GM21423 (cell line): ENCODE measurements around the gene LRP3.
"Not testable (repeated sequence)": the region's sequence is repeated elsewhere in the genome, so short reads cannot be mapped to it uniquely, and the experiment has no call there.

Experiments
- ATAC-seq: cut with Tn5 transposase; IDR thresholded peaks from one replicate; pipeline ENCODE4 v1.9.1; 2021; ENCODE audit warnings: mild to moderate bottlenecking, moderate library complexity; ENCODE audit not compliant: unreplicated experiment

The LRP3 gene

GRCh38 chr19:33193865-33194362 lies at the start of gene LRP3:
LRP3 (plus strand) TSS chr19:33194330; CDS start chr19:33194786, 456 bp downstream.
- ATAC-seq, result no peak

DNA sequence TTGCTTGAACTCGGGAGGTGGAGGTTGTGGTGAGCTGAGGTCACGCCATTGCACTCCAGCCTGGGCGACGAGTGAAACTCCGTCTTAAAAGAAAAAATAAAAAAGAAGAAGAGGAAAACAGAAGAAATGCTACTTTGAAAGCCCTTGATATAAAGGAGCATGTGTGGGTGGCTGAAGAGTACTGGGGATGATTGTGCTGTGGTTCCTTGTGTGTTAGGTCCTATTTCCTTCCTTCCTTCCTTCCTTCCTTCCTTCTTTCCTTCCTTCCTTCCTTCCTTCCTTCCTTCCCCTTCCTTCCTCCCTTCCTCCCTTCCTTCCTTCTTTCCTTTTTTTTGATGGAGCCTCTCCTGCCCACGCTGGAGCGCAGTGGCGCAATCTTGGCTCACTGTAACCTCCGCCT lies 47.9 kb upstream of the LRP3 start:
- no peak for ATAC-seq

- ATAC-seq, result no peak
Measured at GRCh38 chr19:33147538-33147937, 46.6 kb upstream of the LRP3 start.

DNA sequence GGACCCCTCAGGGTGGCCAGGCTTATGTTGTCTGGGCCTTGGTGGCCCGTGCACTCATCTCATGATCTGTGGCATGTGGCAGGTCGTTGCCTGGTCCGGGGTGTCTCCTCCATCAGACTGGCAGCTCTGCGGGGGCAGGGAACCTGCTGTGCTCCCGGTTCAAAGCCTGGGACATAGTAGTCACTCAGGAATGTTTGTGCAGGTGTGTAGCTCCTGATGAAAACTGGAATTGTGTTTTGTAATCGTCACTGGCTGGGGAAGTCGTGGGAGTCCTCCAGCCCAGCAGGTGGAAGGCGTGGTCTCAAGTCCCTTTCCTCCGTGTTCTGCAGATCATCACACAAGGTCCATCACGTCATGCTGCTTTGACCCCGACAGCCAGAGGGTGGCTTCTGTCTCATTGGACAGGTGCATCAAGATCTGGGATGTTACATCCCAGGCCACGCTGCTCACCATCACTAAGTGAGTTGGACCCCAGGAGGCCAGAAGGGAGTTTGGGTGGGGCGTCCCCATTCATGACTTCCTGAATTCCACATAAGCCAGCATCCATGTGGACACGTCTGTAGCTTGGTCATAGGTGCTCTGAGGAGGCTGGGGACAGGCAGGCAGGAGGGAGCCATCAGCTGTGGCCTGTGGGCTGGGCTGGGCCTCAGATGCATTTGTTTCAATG lies 43.1 kb upstream of the LRP3 start:
- ATAC-seq, result no peak

- no peak for ATAC-seq
Measured at GRCh38 chr19:33152176-33152575, 42.0 kb upstream of the LRP3 start.

DNA sequence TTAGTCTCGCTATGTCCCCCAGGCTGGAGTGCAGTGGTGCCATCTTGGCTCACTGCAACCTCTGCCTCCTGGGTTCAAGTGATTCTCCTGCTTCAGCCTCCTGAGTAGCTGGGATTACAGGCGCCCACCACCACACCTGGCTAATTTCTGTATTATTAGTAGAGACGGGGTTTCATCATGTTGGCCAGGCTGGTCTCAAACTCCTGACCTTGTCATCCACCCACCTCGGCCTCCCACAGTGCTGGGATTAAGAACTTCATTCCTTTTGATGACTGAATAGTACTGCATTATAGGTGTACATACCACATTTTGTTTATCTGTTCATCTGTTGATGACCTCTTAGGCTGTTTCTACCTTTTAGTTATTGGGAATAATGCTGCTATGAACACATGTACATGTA lies 41.5 kb upstream of the LRP3 start:
- not testable (repeated sequence) for ATAC-seq

DNA sequence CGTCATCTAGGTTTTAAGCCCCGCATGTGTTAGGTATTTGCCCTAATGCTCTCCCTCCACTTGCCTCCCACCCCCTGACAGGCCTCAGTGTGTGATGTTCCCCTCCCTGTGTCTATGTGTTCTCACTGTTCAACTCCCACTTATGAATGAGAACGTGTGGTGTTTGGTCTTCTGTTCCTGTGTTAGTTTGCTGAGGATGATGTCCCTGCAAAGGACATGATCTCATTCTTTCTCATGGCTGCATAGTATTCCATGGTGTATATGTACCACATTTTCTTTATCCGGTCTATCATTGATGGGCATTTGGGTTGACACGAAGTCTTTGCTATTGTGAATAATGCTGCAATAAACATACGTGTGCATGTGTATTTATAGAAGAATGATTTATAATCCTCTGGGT lies 39.8 kb upstream of the LRP3 start:
- not testable (repeated sequence) for ATAC-seq

DNA sequence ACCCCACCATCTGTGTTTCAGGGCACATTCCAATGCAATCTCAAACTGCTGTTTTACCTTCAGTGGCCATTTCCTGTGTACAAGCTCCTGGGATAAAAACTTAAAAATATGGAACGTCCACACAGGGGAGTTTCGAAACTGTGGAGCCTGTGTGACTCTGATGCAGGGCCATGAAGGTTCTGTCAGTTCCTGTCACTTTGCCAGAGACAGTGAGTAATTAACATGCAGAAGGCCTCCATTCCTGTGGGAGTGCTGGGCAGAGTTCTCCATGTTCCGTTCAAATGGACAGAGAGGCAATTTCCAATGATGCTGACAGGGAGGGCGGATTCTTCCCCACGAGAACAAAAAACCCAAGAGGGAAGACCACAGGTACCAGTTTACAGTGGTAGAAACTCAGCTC lies 37.8 kb upstream of the LRP3 start:
- ATAC-seq, result no peak

GRCh38 chr19:33157906-33158305 lies 36.2 kb upstream of the LRP3 start:
- no peak for ATAC-seq

DNA sequence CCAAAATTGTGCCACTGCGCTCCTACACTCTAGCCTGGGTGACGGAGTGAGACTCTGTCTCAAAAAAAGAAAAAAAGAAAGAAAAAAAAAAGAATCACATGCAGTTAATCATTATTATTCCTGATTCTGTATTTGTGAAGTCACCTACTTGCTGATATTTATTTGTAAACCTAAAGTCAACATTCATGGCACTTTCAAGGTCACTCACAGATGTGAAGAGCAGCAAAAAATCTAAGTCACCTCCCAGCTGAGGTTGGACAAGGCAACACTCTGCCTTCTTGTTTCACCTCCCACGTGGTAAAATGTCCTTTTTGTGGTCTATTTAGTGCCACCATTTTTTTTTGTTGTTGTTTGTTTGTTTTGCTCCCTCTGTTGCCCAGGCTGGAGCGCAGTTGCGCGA lies 35.8 kb upstream of the LRP3 start:
- no peak for ATAC-seq

GRCh38 chr19:33159149-33159548 lies 35.0 kb upstream of the LRP3 start:
- no peak for ATAC-seq

GRCh38 chr19:33159893-33160292 lies 34.2 kb upstream of the LRP3 start:
- no peak for ATAC-seq

- ATAC-seq, result no peak
Measured at GRCh38 chr19:33161201-33161600, 32.9 kb upstream of the LRP3 start.

GRCh38 chr19:33163481-33163880 lies 30.6 kb upstream of the LRP3 start:
- no peak for ATAC-seq

DNA sequence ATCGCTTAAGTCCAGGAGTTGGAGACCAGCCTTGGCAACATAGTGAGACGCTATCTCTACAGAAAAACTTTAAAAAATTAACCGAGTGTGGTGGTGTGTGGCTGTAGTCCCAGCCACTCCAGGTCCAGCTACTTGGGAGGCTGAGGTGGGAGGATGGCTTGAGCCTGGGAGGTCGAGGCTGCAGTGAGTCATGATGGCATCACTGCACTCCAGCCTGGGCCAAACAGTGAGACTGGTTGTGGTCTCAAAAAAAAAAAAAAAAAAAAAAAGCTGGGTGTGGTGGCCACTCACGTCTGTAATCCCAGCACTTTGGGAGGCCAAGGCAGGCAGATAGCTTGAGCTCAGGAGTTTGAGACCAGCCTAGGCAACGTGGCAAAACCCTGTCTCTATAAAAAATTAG lies 28.1 kb upstream of the LRP3 start:
- not testable (repeated sequence) for ATAC-seq

- ATAC-seq, result no peak
Measured at GRCh38 chr19:33167438-33167837, 26.7 kb upstream of the LRP3 start.

DNA sequence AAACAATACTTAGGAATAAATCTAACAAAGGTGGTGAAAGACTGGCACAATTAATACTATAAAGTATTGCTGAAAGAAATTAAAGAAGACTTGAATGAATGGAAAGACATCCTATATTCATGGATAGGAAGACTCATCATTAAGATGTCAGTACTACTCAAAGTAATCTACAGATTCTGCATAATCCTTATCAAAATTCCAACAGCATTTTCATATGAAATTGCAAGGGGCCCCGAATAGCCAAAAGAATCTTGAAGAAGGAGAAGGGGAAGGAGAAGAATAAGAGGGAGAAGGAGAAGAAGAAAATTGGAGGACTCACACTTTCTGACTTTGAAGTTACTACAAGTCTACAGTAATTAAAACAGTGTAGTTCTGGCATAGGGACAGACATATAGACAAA lies 25.6 kb upstream of the LRP3 start:
- ATAC-seq, result no peak

GRCh38 chr19:33171222-33171795 lies 22.8 kb upstream of the LRP3 start:
- no peak for ATAC-seq

GRCh38 chr19:33171916-33172359 lies 22.2 kb upstream of the LRP3 start:
- ATAC-seq, result no peak

DNA sequence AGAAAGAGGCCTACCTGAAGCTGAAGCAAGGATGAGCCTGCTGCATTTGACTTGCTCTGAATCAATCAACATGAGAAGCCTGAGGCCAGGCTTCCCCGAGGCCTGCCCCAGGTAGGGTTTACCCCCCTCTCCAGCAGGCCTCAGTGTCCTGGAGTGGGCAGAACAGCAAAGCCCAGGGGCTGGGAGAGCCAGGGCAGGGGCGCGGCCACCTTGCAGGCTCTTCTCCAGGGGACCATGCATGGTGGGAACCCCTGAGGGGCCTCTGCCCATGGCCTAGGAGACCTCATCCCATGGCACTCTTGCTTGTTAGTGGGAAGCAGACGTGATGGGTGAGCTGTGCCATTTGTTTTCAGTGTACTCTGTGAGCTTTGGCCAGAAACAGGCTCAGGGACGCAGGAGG lies 19.9 kb upstream of the LRP3 start:
- ATAC-seq, result no peak

GRCh38 chr19:33175156-33175782 lies 18.9 kb upstream of the LRP3 start:
- no peak for ATAC-seq
